Osteocyte (in vitro differentiated cells): Measurements from ENCODE around the gene TTC28. TPM values are rescaled to one million over a fixed set of nuclear protein-coding genes. Genes with fewer than 3 reads are reported as not detected.
"Not testable (repeated sequence)": the region's sequence is repeated elsewhere in the genome, so short reads cannot be mapped to it uniquely, and the experiment has no call there.

ENCODE experiments used
- DNase-seq: peaks from one replicate; pipeline ENCODE4 v3.0.0; 2021; ENCODE audit warnings: mixed read lengths; ENCODE audit not compliant: unreplicated experiment; ENCODE audit errors: extremely low spot score
- H3K27ac Mint-ChIP-seq: one replicate; pipeline ENCODE4 v1.8.0; 2021; ENCODE audit warnings: mild to moderate bottlenecking, mixed read lengths; ENCODE audit not compliant: unreplicated experiment
- H3K27me3 Mint-ChIP-seq: one replicate; pipeline ENCODE4 v1.8.0; 2021; ENCODE audit warnings: mixed read lengths; ENCODE audit not compliant: unreplicated experiment
- H3K36me3 Mint-ChIP-seq: one replicate; pipeline ENCODE4 v1.8.0; 2021; ENCODE audit warnings: mixed read lengths; ENCODE audit not compliant: unreplicated experiment
- H3K4me1 Mint-ChIP-seq: one replicate; pipeline ENCODE4 v1.8.0; 2021; ENCODE audit warnings: mixed read lengths; ENCODE audit not compliant: unreplicated experiment
- H3K4me3 Mint-ChIP-seq: one replicate; pipeline ENCODE4 v1.8.0; 2021; ENCODE audit warnings: mild to moderate bottlenecking, moderate library complexity, mixed read lengths; ENCODE audit not compliant: unreplicated experiment
- H3K9me3 Mint-ChIP-seq: one replicate; pipeline ENCODE4 v1.8.0; 2021; ENCODE audit warnings: mixed read lengths; ENCODE audit not compliant: unreplicated experiment
- CTCF ChIP-seq: fragments of 200-600 bp; sonication (generic); IDR thresholded peaks from 2 replicates; pipeline ENCODE4 v1.5.0; 2021; ENCODE audit warnings: antibody characterized with exemption, mild to moderate bottlenecking, moderate library complexity
- total RNA-seq: library from RNA; stranded (reverse); gene quantifications from 2 replicates; pipeline ENCODE4 v1.2.1, GENCODE V29; 2021

Gene TTC28
- total RNA-seq, 1 donor from 2014 or later, result 70.3 TPM

GRCh38 chr22:28544431-28544868 is 135.2 kb downstream of the TTC28 start:
- peaks cover 25% of the 10 kb centered on the region for H3K4me1 Mint-ChIP-seq
- peaks cover 13% of the 10 kb centered on the region for H3K36me3 Mint-ChIP-seq
- no peak for TF ChIP-seq CTCF
- no peak for DNase-seq
- no peak overlapping the region for H3K4me3 Mint-ChIP-seq
- no peaks in the 10 kb centered on the region for H3K27me3 Mint-ChIP-seq
- peaks cover 5% of the 10 kb centered on the region for H3K9me3 Mint-ChIP-seq
- H3K27ac Mint-ChIP-seq, result no peak overlapping the region

- H3K36me3 Mint-ChIP-seq, result peaks cover 13% of the 10 kb centered on the region
- no peak for DNase-seq
- H3K27ac Mint-ChIP-seq, result no peak overlapping the region
- no peak overlapping the region for H3K4me3 Mint-ChIP-seq
- TF ChIP-seq CTCF, result no peak
- no peaks in the 10 kb centered on the region for H3K27me3 Mint-ChIP-seq
- peaks cover 18% of the 10 kb centered on the region for H3K4me1 Mint-ChIP-seq
- H3K9me3 Mint-ChIP-seq, result peaks cover 5% of the 10 kb centered on the region
These were observed 136.5 kb downstream of the TTC28 start for GRCh38 chr22:28542980-28543621.

GRCh38 chr22:28541137-28541536 is 138.5 kb downstream of the TTC28 start:
- DNase-seq, result no peak
- H3K27ac Mint-ChIP-seq, result no peak overlapping the region
- no peaks in the 10 kb centered on the region for H3K4me1 Mint-ChIP-seq
- H3K9me3 Mint-ChIP-seq, result peaks cover 5% of the 10 kb centered on the region
- H3K27me3 Mint-ChIP-seq, result no peaks in the 10 kb centered on the region
- H3K4me3 Mint-ChIP-seq, result no peak overlapping the region
- H3K36me3 Mint-ChIP-seq, result peaks cover 13% of the 10 kb centered on the region
- TF ChIP-seq CTCF, result no peak

- H3K27ac Mint-ChIP-seq, result no peak overlapping the region
- H3K9me3 Mint-ChIP-seq, result peaks cover 5% of the 10 kb centered on the region
These were observed 140.7 kb downstream of the TTC28 start for GRCh38 chr22:28538922-28539321.

GRCh38 chr22:28530565-28530964 is 149.1 kb downstream of the TTC28 start:
- not testable (repeated sequence) for H3K4me3 Mint-ChIP-seq, H3K27me3 Mint-ChIP-seq, H3K27ac Mint-ChIP-seq, H3K4me1 Mint-ChIP-seq, DNase-seq
- peaks cover 29% of the 10 kb centered on the region for H3K9me3 Mint-ChIP-seq
- peaks cover 32% of the 10 kb centered on the region for H3K36me3 Mint-ChIP-seq

More at GRCh38 chr22:28538922-28539321, 140.7 kb downstream of the TTC28 start:
- peaks cover 9% of the 10 kb centered on the region for H3K36me3 Mint-ChIP-seq
- no peaks in the 10 kb centered on the region for H3K27me3 Mint-ChIP-seq
- no peaks in the 10 kb centered on the region for H3K4me1 Mint-ChIP-seq
- no peak overlapping the region for H3K4me3 Mint-ChIP-seq
- DNase-seq, result no peak
- TF ChIP-seq CTCF, result no peak

- not testable (repeated sequence) for H3K27ac Mint-ChIP-seq, H3K4me3 Mint-ChIP-seq, DNase-seq, H3K4me1 Mint-ChIP-seq, H3K27me3 Mint-ChIP-seq
- H3K9me3 Mint-ChIP-seq, result peaks cover 29% of the 10 kb centered on the region
- H3K36me3 Mint-ChIP-seq, result peaks cover 32% of the 10 kb centered on the region
These were observed 150.5 kb downstream of the TTC28 start for GRCh38 chr22:28529144-28529543.
